ENCODE data around the gene IGHMBP2.

IGHMBP2 gene

GRCh38 chr11:68980776-68981065 is 77.0 kb downstream of the IGHMBP2 start, which contains the start of gene MRGPRD:
TSS of gene MRGPRD (minus strand) at chr11:68980986. CDS start at chr11:68980986, 0 bp downstream.
- TF ChIP-seq, protein P1, sequence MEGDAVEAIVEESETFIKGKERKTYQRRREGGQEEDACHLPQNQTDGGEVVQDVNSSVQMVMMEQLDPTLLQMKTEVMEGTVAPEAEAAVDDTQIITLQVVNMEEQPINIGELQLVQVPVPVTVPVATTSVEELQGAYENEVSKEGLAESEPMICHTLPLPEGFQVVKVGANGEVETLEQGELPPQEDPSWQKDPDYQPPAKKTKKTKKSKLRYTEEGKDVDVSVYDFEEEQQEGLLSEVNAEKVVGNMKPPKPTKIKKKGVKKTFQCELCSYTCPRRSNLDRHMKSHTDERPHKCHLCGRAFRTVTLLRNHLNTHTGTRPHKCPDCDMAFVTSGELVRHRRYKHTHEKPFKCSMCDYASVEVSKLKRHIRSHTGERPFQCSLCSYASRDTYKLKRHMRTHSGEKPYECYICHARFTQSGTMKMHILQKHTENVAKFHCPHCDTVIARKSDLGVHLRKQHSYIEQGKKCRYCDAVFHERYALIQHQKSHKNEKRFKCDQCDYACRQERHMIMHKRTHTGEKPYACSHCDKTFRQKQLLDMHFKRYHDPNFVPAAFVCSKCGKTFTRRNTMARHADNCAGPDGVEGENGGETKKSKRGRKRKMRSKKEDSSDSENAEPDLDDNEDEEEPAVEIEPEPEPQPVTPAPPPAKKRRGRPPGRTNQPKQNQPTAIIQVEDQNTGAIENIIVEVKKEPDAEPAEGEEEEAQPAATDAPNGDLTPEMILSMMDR (IDR thresholded peaks at IDR 0.05): no peak

DNA sequence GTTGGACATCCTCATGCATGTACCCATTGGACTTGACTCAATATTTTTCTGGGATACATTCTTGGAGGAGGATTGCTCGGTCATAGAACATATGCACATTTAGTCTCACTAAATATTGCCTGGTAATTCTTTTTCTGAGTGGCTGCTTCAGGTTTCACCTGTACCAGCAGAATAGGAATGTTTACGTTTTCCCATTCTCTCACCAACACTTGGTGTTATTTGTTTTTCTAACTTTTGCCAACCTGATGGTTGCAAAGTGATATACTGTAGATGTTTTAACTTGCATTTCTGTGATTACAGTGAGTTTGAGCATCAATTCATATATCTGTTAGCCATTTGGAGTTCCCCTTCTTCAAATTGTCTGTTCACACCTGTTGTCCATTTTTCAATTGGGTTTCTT is 78.4 kb downstream of the IGHMBP2 start:
- TF ChIP-seq, protein P1 (IDR thresholded peaks at IDR 0.05): no peak

GRCh38 chr11:68983801-68984200 is 80.1 kb downstream of the IGHMBP2 start:
- TF ChIP-seq, protein P1 (IDR thresholded peaks at IDR 0.05): no peak

DNA sequence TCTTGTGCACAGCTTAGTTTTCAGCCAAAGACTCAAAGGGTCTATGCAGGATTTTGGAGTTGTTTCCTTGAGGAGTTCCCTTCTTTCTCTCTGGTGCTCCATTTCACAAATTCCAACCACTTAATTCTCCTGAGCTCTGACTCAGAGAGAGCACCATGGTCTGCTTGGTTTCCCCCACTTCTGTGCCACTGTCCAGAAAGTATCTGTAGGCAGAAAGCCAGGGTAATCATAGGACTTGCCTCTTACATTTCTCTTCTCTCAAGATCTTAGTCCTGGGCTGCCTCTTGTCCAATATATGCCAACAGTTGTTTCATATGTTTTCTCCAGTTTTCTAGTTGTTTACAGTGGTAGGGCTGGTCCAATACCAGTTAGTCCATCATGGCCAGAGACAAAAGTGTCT is 83.5 kb downstream of the IGHMBP2 start:
- TF ChIP-seq, protein P1 (IDR thresholded peaks at IDR 0.05): no peak

- TF ChIP-seq, protein P1 (IDR thresholded peaks at IDR 0.05): no peak
Measured at GRCh38 chr11:68988491-68988890, 84.8 kb downstream of the IGHMBP2 start.
